Right ventricle myocardium inferior (tissue), 1 donor: ENCODE results near the gene MAJIN. TPM values are rescaled to one million over a fixed set of nuclear protein-coding genes. Genes with fewer than 3 reads are reported as not detected.
"Not testable (repeated sequence)": the region's sequence is repeated elsewhere in the genome, so short reads cannot be mapped to it uniquely, and the experiment has no call there.

ENCODE experiments used
- ATAC-seq: fragments of 200-7000 bp; cut with Tn5 transposase; one replicate; pipeline ENCODE4 v1.9.1; 2020; ENCODE audit warnings: mild to moderate bottlenecking, moderate library complexity
- DNase-seq: peaks from one replicate; pipeline ENCODE4 v3.0.0; 2021; ENCODE audit errors: missing footprints
- intact Hi-C: fragments of 100-400 bp; cut with DNase I; formaldehyde crosslinking; loops from one replicate; pipeline ENCODE4 v1.11.0; 2022
- total RNA-seq: library from RNA; stranded (reverse); fragmentation: NEBNext Ultra II Directional; extraction: Animal tissue kit (Norgen Biotek cat#: 25700); gene quantifications from one replicate; pipeline ENCODE4 v1.2.1, GENCODE V29; 2021
- donor health status: DM: no; HTN: yes; CAD: no; lungs with severe emphysema.

MAJIN gene
- total RNA-seq, 1 donor from 2014 or later: not detected

GRCh38 chr11:64996710-64997380 is 24.9 kb upstream of the MAJIN start, which contains the start of gene BATF2:
Gene BATF2 (minus strand): TSS chr11:64996971. CDS start chr11:64996914, 57 bp downstream.
- intact Hi-C loops: no loop called here
- ATAC-seq (peak; percentile 81), DNase-seq (peak; percentile 88)

GRCh38 chr11:64996327-64996709 is 24.4 kb upstream of the MAJIN start:
- ATAC-seq: no peak
- intact Hi-C loops: no loop called here
- no peak for DNase-seq

DNA sequence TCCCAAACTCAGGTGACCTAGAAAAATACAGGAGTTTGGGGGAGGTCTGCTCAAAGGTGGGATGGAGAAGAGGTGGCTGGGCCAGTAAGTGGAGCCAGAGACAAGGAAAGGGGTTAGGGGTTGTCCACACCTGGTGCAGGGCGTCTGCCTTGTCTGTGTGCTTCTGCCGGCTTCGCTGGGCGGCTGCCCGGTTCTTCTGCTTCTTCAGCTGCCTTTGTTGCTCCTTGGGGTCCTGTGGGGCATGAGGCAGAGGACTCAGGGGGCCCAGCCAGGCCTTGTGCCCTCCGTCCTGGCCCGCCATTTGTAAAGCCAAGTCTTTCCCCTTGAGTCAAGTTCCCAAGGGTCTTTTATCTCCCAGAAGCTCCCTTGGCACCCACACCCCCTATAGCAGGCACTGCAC is 22.4 kb upstream of the MAJIN start:
- ATAC-seq: no peak
- intact Hi-C loops: no loop called here
- DNase-seq: no peak

DNA sequence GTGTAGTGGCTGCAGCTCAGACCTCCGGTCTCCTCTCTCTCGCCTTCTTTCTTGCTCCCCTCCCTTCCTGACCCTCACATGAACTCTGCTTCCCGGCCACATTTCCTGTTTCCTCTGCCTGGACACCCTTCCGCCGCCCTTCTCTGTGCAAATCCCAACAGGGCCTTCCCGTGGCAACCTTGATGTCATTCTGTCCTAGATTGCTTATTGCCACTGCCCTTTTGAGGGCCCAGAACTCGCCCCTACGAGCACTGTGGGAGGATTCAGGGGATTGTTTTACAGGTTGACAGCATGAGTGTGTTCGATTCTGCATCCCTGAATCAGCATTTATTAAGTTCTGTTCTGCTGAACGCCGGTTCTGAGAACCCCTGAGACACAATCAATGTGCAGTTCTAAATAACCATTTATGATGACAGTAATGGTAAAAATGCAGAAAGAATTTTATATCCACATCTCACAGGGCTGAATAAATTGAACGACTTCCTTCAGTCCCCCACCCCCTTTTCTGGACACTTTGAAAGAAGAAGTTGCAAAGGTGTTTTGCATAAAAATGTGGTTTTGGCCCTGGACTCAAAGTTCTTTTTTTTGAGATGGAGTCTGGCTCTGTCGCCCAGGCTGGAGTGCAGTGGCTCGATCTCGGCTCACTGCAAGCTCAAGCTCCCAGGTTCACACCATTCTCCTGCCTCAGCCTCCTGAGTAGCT is 18.5 kb upstream of the MAJIN start:
- intact Hi-C loops: no loop called here
- ATAC-seq: peak; percentile 77
- peak; percentile 79 for DNase-seq

- DNase-seq (no peak), ATAC-seq (no peak)
- intact Hi-C loops: no loop called here
Observed at GRCh38 chr11:64989416-64989815, 17.5 kb upstream of the MAJIN start.

GRCh38 chr11:64987998-64988854 is 16.3 kb upstream of the MAJIN start:
- DNase-seq (no peak), ATAC-seq (no peak)
- intact Hi-C loops: no loop called here

GRCh38 chr11:64983339-64983738 is 11.4 kb upstream of the MAJIN start:
- DNase-seq, ATAC-seq, intact Hi-C loops: not testable (repeated sequence)

GRCh38 chr11:64976651-64977050 is 4.7 kb upstream of the MAJIN start:
- ATAC-seq: no peak
- intact Hi-C loops: no loop called here
- no peak for DNase-seq

GRCh38 chr11:64974124-64974523 is 2.2 kb upstream of the MAJIN start:
- DNase-seq: no peak
- no peak for ATAC-seq
- intact Hi-C loops: loop anchor here (5.0 kb wide), 1 partner anchor 52 kb away; the partner anchor contains the start of gene PPP2R5B

DNA sequence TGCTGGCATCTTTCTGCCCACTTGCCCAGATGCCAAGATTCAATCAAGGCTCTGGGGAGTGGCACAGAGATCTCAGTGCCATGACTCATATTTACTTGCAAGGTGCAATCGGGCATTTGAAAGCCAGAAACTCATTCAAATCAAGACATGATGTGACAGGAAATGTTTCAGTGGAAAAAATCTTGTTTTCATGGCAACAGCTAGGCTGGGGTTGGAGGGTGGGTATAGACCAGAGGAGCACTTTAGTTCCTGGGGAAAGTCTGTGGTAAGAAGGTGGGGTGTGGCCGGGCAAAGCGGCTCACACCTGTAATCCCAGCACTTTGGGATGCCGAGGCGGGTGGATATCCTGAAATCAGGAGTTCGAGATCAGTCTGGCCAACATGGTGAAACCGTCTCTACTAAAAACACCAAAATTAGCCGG is 1.2 kb downstream of the MAJIN start:
- ATAC-seq (no peak), DNase-seq (no peak)
- intact Hi-C loops: loop anchor here (5.0 kb wide), 1 partner anchor 48 kb away; the partner anchor contains the start of gene PPP2R5B

GRCh38 chr11:64969209-64969608 is 2.7 kb downstream of the MAJIN start:
- ATAC-seq: no peak
- DNase-seq: no peak
- intact Hi-C loops: no loop called here

DNA sequence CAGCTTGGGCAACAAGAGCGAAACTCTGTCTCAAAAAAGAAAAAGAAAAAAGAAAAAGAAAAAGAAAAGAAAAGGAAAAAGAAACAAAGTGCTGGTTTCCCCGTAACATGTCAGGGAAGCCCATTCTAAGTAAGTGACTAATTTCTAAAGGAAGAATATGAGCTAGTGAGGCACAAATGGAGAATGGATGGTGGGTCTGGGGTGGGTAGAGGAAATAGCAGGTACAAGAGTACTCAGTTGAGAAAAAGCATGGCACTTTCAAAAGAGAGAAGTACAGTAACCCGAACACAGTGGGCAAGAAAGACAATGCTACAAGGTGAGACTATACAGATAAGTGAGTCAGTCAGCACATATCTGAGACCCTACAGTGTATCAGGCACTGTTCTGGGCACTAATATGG is 4.5 kb downstream of the MAJIN start:
- intact Hi-C loops: no loop called here
- ATAC-seq: no peak
- DNase-seq: no peak

DNA sequence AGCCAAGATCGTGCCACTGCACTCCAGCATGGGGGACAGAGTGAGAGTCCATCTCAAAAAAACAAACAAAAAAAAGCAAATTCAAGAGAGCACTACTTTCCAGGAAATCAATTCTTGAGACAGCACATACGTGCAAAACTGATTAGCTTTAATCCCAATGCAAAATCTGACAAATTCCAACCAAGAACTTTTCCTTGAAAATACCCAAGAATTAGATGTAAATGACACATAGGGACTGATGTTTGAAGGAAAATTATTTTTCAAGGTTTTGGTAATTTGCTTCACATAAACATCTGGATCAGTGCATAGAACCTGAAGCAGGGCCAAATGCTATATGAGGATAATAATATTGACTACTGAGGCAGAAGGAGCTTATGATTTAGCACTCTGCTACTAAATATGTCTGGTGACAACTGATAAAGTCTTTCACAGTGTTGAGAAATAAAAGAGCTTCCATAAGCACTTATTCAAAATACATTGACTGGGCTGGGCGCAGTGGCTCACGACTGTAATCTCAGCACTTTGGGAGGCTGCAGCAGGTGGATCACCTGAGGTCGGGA is 8.8 kb downstream of the MAJIN start:
- no peak for DNase-seq
- intact Hi-C loops: no loop called here
- ATAC-seq: no peak

- intact Hi-C loops: no loop called here
- ATAC-seq: no peak
Observed at GRCh38 chr11:64960719-64961118, 11.2 kb downstream of the MAJIN start.

DNA sequence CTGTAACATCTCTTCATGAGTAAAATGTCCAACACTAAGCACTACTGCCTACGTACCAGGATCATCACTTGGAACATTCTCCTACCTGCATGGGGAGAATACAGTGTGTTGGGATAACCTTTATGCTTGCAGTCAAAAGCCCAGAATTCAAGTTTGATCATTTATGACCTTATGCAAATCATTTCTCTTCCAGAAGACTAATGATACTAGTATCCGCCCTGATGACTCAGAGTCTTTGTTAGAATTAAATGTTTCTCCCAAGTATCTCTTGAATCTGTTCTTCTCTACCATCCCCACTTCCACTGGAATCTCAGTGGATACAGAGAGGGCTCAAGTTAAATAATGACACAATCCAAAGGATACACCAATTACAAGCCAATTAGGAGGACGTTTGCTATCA is 12.4 kb downstream of the MAJIN start:
- intact Hi-C loops: no loop called here
- ATAC-seq (no peak), DNase-seq (no peak)

More at GRCh38 chr11:64960719-64961118, 11.2 kb downstream of the MAJIN start:
- DNase-seq: no peak

DNA sequence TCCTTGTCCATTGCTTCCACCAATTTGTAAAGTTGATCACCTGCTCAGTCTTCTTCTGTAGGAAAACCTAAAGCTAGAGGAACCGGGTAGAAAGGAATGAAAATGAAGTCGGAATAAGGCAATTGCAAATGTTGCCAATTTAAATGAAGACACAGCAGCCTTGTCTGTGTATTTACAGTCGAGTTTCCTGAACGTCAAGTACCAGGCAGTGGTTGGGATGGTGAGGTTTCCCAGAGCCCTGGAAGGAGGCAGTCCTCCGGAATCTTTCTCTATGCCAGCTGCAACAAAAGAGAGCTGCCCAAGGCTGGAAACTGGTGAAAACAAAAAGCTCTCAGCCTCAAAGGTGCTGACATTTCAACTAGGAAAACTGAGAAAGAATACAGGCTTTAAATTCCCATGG is 17.7 kb downstream of the MAJIN start:
- ATAC-seq (no peak), DNase-seq (no peak)
- intact Hi-C loops: no loop called here

DNA sequence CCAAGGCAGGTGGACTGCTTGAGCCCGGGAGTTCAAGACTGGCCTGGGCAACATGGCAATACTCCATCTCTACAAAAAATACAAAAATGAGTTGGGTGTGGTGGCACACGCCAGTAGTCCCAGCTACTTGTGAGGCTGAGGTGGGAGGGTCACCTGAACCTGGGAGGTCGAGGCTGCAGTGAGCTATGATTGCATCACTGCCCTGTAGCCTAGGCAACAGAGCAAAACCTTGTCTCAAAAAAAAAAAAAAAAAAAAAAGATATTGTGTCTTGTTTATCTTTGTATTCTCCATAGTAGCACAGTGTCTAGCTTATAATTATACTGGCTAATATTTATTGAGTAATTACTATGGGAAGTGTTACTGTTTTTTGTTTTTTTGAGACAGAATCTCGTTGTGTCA is 20.4 kb downstream of the MAJIN start:
- intact Hi-C loops: no loop called here
- DNase-seq: no peak

GRCh38 chr11:64947208-64947814 is 24.6 kb downstream of the MAJIN start:
- ATAC-seq (no peak), DNase-seq (no peak)
- intact Hi-C loops: no loop called here

More for the DNA sequence above, 20.4 kb downstream of the MAJIN start:
- no peak for ATAC-seq

DNA sequence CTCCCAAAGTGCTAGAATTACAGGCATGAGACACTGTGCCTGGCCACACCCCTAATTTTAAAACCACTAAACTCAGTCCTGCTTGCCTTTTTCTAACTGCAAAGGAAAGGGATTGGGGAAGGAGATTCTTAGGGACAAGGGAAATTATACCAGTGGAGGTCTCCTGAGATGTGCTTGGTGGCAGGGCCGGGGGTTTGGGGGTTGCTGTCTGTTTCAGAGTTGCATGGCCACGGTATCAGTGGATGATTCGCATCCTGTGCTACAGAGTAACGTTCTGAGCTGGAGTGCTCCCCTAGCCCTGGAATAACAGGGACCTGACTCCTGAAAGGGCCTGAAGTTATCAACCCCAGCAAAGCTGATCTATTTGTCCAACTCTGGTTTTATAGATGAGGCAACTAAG is 35.4 kb downstream of the MAJIN start:
- DNase-seq (no peak), ATAC-seq (no peak)
- intact Hi-C loops: no loop called here
